Activated B cell treated with CpG ODN at 0.5 μM for 24 hours (primary cell): ENCODE results near the gene OR8K5. TPM values are rescaled to one million over a fixed set of nuclear protein-coding genes. Genes with fewer than 3 reads are reported as not detected.

Experiments used
- ATAC-seq: fragments of 200-7000 bp; cut with Tn5 transposase; one replicate; pipeline ENCODE4 v1.10.0; 2021; ENCODE audit warnings: low read depth, mild to moderate bottlenecking, moderate library complexity
- CTCF ChIA-PET: fragments of 350-600 bp; sonication (Branson Sonifier 250); formaldehyde crosslinking; loops from one replicate; lab custom pipeline; 2021; ENCODE audit warnings: antibody characterized with exemption; lab: Charles Lee
- POLR2A ChIA-PET: fragments of 350-600 bp; sonication (Branson Sonifier 250); formaldehyde crosslinking; loops from one replicate; lab custom pipeline; 2021; ENCODE audit warnings: antibody characterized with exemption; lab: Charles Lee
- DNase-seq: peaks from one replicate; pipeline ENCODE4 v3.0.0; 2022
- H3K27ac Mint-ChIP-seq: one replicate; pipeline ENCODE4 v1.8.0; 2020; ENCODE audit warnings: mixed read lengths
- H3K27me3 Mint-ChIP-seq: one replicate; pipeline ENCODE4 v1.8.0; 2021; ENCODE audit warnings: mixed read lengths
- H3K36me3 Mint-ChIP-seq: one replicate; pipeline ENCODE4 v1.8.0; 2021; ENCODE audit warnings: low read depth, mixed read lengths
- H3K4me1 Mint-ChIP-seq: one replicate; pipeline ENCODE4 v1.8.0; 2021; ENCODE audit warnings: mixed read lengths
- H3K4me3 Mint-ChIP-seq: one replicate; pipeline ENCODE4 v1.8.0; 2020; ENCODE audit warnings: mild to moderate bottlenecking, mixed read lengths
- H3K9me3 Mint-ChIP-seq: one replicate; pipeline ENCODE4 v1.8.0; 2020; ENCODE audit warnings: mixed read lengths
- CTCF ChIP-seq: fragments of 200-600 bp; IDR thresholded peaks from one replicate; pipeline ENCODE4 v1.8.0; 2022; ENCODE audit warnings: antibody characterized with exemption, mild to moderate bottlenecking
- intact Hi-C: fragments of 100-400 bp; cut with micrococcal nuclease; formaldehyde crosslinking; loops from one replicate; pipeline ENCODE4 v1.15.1; 2024
- total RNA-seq: library from RNA; stranded (reverse); gene quantifications from 2 replicates; pipeline ENCODE4 v1.2.3, GENCODE V29; 2022

The OR8K5 gene
- total RNA-seq, 1 donor from 2014 or later: not detected

GRCh38 chr11:56183459-56183858 is 23.3 kb upstream of the OR8K5 start:
- no peak for ATAC-seq
- no peak for TF ChIP-seq CTCF
- H3K27me3 Mint-ChIP-seq: no peaks in the 10 kb centered on the region

GRCh38 chr11:56176318-56176717 is 16.2 kb upstream of the OR8K5 start, which contains the start of gene OR5J2:
Gene OR5J2 (plus strand): TSS chr11:56176618. CDS start chr11:56176618, 0 bp downstream.
- H3K9me3 Mint-ChIP-seq: peaks cover 10% of the 10 kb centered on the region
- H3K4me1 Mint-ChIP-seq: no peaks in the 10 kb centered on the region
- ChIA-PET POLR2A (no interaction called here), CTCF (no interaction called here)
- H3K36me3 Mint-ChIP-seq: no peaks in the 10 kb centered on the region
- intact Hi-C loops: no loop called here
- no peak for DNase-seq
- no peak within 1 kb of the TSS for H3K4me3 Mint-ChIP-seq
- H3K27me3 Mint-ChIP-seq: no peaks in the 10 kb centered on the region
- no peak for ATAC-seq
- no peak for TF ChIP-seq CTCF
- H3K27ac Mint-ChIP-seq: no peak within 1 kb of the TSS

More at GRCh38 chr11:56183459-56183858, 23.3 kb upstream of the OR8K5 start:
- POLR2A ChIA-PET: no interaction called here
- intact Hi-C loops: no loop called here
- no peak overlapping the region for H3K4me3 Mint-ChIP-seq
- H3K4me1 Mint-ChIP-seq: no peaks in the 10 kb centered on the region
- no peaks in the 10 kb centered on the region for H3K36me3 Mint-ChIP-seq
- DNase-seq: no peak
- H3K9me3 Mint-ChIP-seq: peaks cover 13% of the 10 kb centered on the region
- CTCF ChIA-PET: no interaction called here
- no peak overlapping the region for H3K27ac Mint-ChIP-seq

GRCh38 chr11:56172256-56172830 is 12.2 kb upstream of the OR8K5 start:
- no peak overlapping the region for H3K27ac Mint-ChIP-seq
- no peak overlapping the region for H3K4me3 Mint-ChIP-seq
- POLR2A ChIA-PET: no interaction called here
- CTCF ChIA-PET: no interaction called here
- intact Hi-C loops: no loop called here
- H3K9me3 Mint-ChIP-seq: peaks cover 6% of the 10 kb centered on the region
- no peaks in the 10 kb centered on the region for H3K36me3 Mint-ChIP-seq
- ATAC-seq (no peak), DNase-seq (no peak)
- no peaks in the 10 kb centered on the region for H3K4me1 Mint-ChIP-seq
- no peak for TF ChIP-seq CTCF
- H3K27me3 Mint-ChIP-seq: no peaks in the 10 kb centered on the region

GRCh38 chr11:56163804-56164203 is 3.7 kb upstream of the OR8K5 start:
- Mint-ChIP-seq H3K9me3 (peaks cover 4% of the 10 kb centered on the region), H3K4me3 (no peak overlapping the region), H3K27me3 (no peaks in the 10 kb centered on the region), H3K4me1 (no peaks in the 10 kb centered on the region), H3K27ac (no peak overlapping the region), H3K36me3 (no peaks in the 10 kb centered on the region)
- intact Hi-C loops: no loop called here
- no peak for ATAC-seq
- ChIA-PET CTCF (no interaction called here), POLR2A (no interaction called here)
- no peak for TF ChIP-seq CTCF
- no peak for DNase-seq

GRCh38 chr11:56152333-56152732 is 7.8 kb downstream of the OR8K5 start:
- Mint-ChIP-seq H3K4me1 (no peaks in the 10 kb centered on the region), H3K9me3 (peaks cover 22% of the 10 kb centered on the region), H3K36me3 (no peaks in the 10 kb centered on the region), H3K4me3 (no peak overlapping the region), H3K27me3 (no peaks in the 10 kb centered on the region), H3K27ac (no peak overlapping the region)
- TF ChIP-seq CTCF: no peak
- intact Hi-C loops: no loop called here
- ChIA-PET POLR2A (no interaction called here), CTCF (no interaction called here)
- DNase-seq: no peak
- ATAC-seq: no peak
